HG03575 (cell line): ENCODE results near the gene SRSF3.
"Not testable (repeated sequence)": the region's sequence is repeated elsewhere in the genome, so short reads cannot be mapped to it uniquely, and the experiment has no call there.

Source experiments
- ATAC-seq: cut with Tn5 transposase; IDR thresholded peaks from one replicate; pipeline ENCODE4 v1.9.1; 2021; ENCODE audit not compliant: unreplicated experiment, insufficient number of reproducible peaks, low FRiP score; ENCODE audit errors: extremely low read depth

Gene SRSF3

DNA sequence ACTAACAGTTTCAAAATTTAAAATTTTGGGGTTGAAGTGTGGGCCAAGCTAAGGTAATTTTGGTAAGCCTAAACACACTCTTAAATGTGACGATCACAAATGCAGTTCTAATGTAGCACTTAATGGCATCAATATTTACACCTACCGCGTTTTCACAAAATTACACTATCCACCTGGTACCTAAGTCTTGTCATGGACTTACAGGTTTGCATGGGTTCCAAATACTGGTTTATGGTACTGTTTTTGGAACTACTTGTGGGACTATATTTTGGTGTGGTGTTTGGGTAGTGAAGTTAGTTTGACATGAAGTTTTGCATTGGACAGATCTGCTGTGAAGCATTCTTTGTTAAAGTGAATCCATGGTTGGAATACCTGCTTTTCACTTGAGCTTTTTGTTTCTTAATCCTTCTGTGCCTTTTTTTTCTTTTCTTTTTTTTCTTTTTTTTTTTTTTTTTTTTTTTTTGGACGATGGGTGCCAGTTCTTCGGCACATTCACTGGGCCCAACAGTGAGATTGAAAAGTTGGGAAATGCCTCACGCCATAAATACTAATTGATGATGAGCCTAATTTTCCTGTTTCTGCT is 6.5 kb downstream of the SRSF3 start:
- no peak for ATAC-seq

DNA sequence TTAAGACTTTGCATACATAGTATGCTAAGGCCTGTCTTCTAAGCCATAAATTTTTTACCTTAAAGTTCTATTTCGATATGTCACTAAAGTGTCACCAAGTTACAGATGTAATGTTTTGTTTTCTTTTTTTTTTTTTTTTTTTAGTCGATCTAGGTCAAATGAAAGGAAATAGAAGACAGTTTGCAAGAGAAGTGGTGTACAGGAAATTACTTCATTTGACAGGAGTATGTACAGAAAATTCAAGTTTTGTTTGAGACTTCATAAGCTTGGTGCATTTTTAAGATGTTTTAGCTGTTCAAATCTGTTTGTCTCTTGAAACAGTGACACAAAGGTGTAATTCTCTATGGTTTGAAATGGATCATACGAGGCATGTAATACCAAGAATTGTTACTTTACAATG is 7.7 kb downstream of the SRSF3 start:
- ATAC-seq: not testable (repeated sequence)

DNA sequence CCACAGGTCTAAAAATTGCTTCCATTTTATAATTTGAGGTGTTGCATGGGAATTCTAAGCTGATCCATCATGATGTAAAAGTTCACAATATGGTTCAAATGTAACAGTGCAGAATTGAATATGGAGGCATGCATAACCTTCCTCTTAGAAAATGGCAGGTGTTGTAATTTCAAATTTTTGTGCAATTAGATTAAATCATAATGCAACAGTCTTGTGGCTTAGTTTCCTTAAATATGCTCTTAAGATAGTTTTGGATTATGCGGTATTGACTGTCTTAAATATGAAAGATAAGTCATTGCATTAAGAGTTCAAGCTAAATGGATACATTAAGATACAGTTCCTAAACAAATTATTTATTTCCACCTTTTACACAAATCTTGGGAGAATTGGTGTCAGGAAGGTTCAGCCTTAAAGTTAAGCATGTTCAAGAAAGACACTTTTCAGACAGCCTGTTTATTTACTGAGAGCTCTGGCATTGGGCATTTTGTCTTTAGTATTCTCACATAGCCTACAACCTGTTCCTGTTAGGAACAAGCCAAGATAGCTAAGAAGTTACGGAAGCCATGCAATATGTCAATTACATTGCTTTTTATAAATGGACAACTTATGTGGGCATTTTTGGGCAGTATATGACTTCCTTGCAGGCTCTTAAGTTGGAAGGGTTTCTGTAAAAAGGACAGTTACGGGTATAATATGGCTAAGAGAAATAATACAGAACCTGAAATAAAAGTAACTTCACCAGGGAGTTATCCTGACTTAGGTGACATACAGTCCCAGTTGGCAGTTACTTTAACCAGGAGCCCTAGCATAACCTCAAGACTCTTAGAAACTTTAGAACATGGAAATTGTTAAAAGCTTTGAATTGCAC is 9.3 kb downstream of the SRSF3 start:
- no peak for ATAC-seq

DNA sequence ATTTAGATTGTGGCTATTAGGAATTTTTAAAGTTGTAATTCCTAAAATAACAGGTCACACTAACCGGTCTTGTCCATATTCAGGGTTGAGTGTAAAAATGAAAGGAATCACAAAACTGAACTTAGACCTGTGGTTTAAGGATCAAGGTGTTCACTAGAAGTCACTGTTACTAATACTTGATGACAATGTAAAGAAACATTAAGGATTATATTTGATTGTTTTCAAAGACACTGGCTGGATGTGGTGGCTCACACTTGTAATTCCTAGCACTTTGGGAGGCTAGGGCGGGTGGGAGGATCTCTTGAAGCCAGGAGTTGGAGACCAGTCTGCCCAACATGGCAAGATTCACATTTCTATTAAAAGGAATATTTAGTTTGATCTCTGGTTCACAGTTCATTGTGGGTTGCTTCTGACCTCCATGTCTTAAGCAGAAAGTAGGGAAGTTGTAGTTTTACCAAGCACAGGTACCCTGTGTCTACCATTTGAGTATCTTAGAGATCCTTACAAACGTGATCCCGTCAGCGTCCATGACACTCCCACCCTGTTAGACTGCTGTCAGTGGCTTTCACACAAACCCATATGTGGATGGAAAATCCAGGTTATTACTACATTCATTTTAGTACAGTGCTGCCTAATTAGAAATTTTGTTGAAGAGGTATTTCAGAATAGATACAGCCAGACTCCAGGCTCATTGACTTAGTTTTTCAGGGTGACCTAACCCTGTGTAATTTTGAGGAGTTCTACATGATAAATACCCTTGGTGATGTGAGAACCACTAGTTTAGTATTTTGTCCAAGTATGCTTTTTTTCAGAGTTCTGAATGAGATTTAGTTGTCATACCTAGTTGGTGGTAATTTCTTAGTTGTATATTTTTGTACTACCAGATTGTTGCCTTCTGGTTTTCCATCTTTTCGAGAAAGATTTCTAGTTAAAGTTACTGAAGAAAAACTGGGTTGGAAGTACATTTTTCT is 10.2 kb downstream of the SRSF3 start:
- no peak for ATAC-seq

DNA sequence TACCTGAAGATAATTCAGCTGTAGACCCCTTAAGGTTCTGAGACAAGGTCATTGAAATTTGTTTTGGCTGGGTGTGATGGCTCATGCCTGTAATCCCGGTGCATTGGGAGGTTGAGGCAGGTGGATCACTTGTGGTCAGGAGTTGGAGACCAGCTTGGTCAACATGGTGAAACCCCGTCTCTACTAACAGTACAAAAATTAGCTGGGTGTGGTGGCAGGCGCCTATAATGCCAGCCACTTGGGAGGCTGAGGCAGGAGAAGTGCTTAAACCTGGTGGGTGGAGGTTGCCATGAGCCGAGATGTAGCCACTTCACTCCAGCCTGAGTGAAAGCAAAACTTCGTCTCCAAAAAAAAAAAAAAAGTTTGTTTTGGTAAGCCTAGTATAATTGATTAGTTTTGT is 11.0 kb downstream of the SRSF3 start:
- no peak for ATAC-seq

DNA sequence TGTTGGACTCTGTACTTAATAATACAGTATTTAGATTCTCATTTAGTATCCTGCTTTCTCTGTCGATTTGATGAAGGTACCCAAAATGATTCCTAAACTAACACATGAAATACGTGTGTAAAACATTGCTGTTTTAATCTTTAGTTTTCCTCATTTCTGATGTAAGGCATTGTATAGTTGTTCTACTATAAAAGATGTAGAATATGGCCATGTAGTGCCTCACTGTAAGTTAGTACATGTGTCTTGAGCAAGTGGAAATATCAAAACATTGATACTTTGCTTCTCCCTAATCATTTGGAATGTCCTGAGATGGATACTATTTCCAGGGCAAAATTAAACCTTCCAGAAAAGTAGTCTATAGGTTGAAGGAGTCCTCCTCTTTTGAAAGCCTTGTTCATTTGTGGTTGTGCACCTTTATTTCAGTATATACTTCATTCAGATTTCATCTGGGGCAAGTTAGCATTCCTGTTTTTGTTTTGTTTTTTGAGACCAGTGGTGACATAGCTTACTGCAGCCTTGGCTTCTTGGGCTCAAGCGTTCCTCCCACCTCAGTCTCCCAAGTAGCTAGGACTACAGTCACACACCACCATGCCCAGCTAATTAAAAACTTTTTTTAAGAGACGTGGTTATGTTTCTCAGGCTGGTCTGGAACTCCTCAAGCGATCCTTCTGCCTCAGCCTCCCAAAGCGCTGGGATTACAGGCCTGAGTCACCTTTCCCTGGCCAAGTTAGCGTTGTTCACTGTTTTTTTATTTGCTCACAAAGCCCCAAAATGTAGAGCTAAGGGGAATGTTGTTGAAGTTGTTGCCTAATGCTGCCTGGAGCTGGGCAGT is 11.6 kb downstream of the SRSF3 start:
- ATAC-seq: no peak

DNA sequence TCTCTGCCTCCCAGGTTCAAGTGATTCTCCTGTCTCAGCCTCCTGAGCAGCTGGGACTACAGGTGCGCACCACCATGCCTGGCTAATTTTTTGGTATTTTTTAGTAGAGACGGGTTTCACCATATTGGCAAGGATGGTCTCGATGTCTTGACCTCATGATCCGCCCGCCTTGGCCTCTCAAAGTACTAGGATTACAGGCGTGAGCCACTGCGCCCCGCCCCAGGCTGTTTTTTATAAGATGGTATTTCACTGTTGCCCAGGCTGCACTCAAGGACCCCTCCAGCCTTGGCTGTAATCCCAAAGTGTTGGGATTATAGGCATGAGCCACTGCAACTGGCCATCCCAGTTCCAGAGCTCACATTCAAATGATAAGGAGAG is 13.1 kb downstream of the SRSF3 start:
- ATAC-seq: not testable (repeated sequence)

DNA sequence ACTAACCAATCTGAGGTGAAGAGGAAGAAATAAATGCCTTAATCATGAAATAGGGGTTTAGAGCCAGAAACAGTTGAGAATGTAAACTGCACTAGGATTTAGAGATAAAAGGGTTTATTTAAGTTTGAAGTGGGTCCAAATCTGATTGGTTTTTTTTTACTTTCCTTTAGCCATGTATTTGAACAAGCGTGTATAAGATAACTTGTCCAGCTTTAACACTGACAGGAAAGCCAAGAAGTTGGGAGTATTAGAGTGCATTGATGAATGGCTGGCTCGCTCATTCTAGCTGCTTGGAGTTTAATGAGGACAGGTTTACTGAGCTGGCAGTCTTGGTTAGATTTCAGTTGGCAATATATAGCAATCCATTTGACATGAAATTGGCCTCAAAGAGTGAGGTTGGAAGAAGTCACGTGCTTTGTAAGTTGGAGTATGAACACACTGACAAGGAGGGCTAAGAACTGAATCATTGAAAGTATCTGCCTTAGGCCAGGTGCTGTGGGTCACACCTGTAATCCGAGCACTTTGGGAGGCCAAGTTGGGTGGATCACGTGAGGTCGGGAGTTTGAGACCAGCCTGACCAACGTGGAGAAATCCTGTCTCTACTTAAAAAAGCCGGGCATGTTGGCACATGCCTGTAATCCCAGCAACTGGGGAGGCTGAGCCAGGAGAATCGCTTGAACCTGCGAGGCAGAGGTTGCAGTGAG is 13.7 kb downstream of the SRSF3 start:
- ATAC-seq: no peak

DNA sequence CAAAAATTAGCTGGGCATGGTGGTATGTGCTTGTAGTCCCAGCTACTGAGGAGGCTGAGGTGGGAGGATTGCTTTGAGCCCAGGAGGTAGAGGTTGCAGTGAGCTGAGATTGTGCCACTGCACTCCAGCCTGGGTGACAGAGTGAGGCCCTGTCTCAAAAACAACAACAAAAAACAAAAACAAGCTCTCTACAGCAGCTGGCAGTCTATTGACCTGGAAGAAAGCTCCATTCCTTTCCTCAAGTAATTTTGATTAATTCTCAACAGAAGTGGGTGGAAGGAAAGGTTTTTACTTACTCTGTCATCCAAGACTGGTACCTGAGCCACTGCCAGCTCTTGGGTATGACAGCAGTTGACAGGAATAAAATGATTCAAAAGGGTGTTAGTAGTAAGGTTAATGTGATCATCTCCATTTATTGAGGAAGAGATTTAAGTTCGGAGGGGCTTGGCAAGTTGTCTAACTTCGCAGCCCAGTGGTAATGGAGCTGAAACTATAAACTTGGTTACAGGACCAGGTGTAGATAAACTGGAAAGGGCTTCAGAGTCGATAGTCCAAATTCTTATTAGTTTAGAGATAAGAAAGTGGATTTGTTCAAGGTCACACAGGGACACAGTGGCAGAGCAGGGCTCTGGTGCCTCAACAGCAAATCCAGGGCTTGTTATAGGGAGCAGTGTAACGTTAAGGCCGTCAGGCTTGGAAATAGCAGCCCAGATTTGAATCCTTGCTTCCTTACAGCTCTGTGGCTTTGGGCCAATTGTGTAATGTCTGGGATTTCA is 14.8 kb downstream of the SRSF3 start:
- no peak for ATAC-seq

DNA sequence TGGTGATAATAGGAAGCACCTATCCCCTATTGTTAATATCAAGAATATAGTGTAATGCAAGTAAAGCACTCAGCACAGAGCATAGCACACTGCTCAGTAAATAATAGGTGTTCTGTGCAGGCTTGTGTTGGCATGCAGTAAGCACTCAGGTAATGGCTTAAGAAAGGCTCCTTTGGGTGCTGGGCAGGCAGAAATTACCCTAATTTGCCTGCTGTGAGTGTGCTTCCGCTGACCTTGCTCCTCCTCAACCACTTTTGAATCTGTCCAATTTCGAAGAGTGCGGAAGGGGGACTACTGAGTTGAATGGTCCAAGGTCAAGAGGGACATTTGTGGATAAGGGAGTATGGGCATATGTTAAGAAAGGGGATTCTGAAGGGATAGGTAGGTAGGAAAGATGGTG is 15.4 kb downstream of the SRSF3 start:
- no peak for ATAC-seq

DNA sequence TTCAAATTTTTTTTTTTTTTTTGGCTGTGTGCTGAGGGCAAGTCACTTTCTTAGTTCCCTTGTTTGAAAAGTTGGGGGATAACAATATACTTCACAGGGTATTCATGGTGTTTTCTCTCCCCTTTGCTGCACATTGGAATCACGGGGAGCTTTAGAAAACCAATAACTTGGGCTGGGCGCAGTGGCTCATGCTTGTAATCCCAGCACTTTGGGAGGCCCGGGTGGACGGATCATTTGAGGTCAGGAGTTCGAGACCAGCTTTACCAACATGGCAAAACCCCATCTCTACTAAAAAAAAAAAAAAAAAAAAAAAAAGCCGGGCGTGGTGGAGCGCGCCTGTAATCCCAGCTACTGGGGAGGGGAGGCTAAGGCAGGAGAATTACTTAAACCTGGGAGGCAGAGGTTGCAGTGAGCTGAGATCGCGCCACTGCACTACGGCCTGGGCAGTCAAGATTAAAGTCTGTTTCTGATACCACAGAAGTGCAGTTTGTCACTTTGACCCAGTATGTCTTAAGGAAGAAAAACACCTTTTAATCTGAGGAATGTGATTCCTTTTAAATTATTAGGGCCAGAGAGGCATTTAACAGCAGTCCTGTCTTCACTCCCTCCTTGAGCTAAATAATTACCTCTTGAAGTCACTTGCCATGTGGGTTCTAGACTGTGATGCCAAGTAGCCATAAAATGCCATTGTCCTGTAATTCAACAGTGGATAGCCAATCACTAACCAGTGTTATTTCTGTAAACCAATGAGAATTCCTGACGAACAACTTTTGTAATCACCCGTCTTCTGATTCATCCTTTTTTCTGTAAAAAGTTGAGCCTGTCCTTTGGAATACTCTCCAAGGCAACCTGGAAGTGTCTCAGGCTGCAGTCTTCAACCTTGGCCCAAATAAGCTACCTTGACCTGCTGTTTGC is 16.1 kb downstream of the SRSF3 start:
- ATAC-seq: no peak

DNA sequence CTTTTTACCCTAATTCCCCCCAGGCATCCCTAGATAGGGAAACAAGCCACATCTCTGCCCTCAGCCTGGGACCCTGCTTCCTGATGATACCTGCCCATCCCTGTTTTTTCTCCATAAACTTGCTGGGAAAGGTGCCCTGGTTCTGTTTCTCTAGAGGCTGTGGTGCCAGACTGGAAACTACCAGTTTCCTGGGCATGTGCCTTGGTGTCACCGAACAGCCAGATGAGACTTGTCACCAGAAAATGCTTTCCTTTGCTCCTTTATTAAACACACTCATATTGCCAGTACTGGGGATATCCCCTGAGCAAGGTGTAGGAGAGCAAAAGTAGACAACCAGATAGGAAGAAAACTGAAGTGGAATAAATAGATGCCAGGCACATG is 16.8 kb downstream of the SRSF3 start:
- ATAC-seq: no peak

DNA sequence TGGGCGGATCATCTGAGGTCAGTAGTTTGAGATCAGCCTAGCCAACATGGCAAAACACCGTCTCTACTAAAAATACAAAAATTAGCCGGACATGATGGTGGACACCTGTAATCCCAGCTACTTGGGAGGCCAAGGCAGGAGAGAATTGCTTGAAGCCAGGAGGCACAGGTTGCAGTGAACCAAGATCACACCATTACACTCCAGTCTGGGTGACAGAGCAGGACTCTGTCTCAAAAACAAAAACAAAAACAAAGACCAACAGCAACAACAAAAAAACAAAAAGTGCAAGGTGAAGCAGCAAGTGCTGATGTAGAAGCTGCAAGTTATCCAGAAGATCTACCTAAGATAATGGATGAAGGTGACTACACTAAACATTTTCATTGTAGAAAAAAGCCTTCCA is 17.5 kb downstream of the SRSF3 start:
- not testable (repeated sequence) for ATAC-seq

DNA sequence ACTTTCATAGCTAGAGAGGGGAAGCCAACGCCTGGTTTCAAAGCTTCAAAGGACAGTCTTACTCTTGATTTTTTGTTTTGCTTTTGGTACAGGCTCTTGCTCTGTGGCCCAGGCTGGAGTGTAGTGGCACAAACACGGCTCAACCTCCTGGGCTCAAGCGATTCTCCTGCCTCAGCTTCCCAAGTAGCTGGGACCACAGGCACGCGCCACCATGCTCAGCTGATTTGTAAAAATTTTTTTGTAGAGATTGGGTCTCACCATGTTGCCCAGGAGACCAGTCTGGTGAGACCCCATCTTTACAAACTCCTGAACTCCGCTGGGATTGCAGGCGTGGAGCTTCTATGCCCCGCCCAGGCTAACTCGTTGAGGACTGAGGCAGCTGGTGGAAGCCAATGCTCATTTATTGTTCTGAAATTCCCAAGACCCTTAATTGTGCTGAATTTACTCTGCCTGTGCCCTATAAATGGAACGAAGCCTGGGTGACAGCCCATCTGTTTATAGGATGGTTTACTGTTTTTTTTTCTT is 18.0 kb downstream of the SRSF3 start:
- ATAC-seq: no peak

DNA sequence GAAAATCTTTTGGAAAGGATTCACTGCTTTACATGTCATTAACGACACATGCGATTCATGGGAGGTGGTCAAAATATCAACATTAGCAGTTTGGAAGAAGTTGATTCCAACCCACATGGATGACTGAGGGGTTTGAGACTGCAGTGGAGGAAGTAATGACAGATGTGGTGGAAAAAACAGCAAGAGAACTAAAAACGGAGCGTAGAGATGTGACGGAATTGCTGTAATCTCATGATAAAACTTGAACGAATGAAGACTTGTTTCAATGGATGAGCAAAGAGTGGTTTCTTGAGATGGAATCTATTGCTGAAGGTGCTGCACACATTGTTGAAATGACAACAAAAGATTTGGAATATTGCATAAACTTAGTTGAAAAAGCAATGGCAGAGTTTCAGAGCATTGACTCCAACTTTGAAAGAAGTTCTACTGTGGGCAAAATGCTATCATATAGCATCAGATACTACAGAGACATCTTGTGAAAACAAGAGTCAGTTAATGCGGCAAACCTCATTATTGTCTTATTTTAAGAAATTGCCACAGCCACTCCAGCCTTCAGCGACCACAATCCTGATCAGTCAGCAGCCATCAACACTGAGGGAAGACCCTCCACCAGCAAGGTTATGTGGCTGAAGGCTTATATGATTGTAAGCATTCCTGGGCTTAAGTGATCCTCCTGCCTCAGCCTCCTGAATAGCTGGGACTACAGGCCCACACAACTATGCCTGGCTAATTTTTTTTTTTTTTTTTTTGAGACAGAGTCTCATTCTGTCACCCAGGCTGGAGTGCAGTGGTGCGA is 19.2 kb downstream of the SRSF3 start:
- no peak for ATAC-seq
